Neutrophil (primary cell): ENCODE results near the gene FGD3.

Experiments
- H3K27ac ChIP-seq: fragments of 200-600 bp; sonication (generic); 2 replicates; pipeline ENCODE4 v1.5.1; 2016; ENCODE audit warnings: mild to moderate bottlenecking, moderate library complexity
- H3K27me3 ChIP-seq: fragments of 200-600 bp; sonication (generic); 2 replicates; pipeline ENCODE4 v1.6.0; 2016; ENCODE audit warnings: mild to moderate bottlenecking
- H3K36me3 ChIP-seq: fragments of 200-600 bp; sonication (generic); 2 replicates; pipeline ENCODE4 v1.5.1; 2017
- H3K4me1 ChIP-seq, 2 experiments: fragments of 200-600 bp in 1 of 2; sonication (generic) in 1 of 2; 1 replicate in 1 of 2; 2 replicates in 1 of 2; pipeline versions ENCODE4 v1.5.1 to v1.6.1; 2013 to 2016; ENCODE audit warnings: low read depth in 1 of 2, low read length in 1 of 2, mild to moderate bottlenecking in 1 of 2, moderate library complexity in 1 of 2; ENCODE audit not compliant: control insufficient read depth in 1 of 2, insufficient read depth in 1 of 2
- H3K4me3 ChIP-seq, 2 experiments: fragments of 200-600 bp in 1 of 2; sonication (generic) in 1 of 2; 1 replicate in 1 of 2; 2 replicates in 1 of 2; pipeline ENCODE4 v1.5.1; 2013 to 2016; ENCODE audit warnings: low read depth in 1 of 2, low read length in 1 of 2, mild to moderate bottlenecking in 1 of 2, moderate library complexity in 1 of 2
- H3K9me3 ChIP-seq: fragments of 200-600 bp; sonication (generic); 2 replicates; pipeline ENCODE4 v1.5.1; 2016
- TF ChIP-seq, protein P1 (sequence below): fragments of 200-600 bp; sonication (generic); IDR thresholded peaks from 2 replicates; pipeline ENCODE4 v1.5.1; 2016; ENCODE audit warnings: antibody characterized with exemption

FGD3 gene

DNA sequence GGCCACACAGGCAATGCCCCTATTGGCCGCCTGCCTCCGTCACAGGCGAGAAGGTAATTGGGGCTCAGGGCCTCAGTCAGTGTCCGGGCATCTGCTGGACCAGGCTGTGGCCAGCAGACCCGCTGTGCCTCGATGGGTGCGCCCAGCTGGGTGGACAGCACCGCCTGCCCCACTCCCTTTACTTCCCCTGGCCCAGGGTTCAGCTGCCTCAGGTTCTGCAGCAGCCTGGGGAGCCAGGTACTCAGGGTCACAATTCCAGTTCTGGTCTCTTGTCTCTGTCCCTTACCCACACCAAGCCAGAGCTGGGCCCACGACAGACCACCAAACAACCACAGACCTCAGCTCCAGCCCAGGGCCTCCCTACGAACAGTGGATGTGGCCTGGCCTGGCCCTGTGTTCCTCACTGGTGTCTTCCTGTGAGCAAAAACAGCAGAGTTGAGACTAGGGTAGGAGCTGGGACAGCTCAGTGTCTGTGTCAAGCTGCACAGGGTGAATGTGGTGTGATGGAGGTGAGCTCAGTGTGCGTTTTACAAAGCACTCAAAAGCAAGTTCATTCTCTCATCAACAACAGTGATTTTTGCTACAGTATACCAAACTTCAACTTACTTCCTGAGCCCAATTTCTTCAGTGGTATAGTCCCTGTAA, 77.8 kb downstream of the FGD3 start:
- Histone ChIP-seq H3K9me3 (peaks cover 10% of the 10 kb centered on the region), H3K4me1 (peaks cover 64 to 66% of the 10 kb centered on the region in 2 experiments), H3K27ac (peak overlapping the region; percentile 95), H3K36me3 (peaks cover 92% of the 10 kb centered on the region), H3K4me3 (no peak overlapping the region), H3K27me3 (no peaks in the 10 kb centered on the region)
- TF ChIP-seq, protein P1, sequence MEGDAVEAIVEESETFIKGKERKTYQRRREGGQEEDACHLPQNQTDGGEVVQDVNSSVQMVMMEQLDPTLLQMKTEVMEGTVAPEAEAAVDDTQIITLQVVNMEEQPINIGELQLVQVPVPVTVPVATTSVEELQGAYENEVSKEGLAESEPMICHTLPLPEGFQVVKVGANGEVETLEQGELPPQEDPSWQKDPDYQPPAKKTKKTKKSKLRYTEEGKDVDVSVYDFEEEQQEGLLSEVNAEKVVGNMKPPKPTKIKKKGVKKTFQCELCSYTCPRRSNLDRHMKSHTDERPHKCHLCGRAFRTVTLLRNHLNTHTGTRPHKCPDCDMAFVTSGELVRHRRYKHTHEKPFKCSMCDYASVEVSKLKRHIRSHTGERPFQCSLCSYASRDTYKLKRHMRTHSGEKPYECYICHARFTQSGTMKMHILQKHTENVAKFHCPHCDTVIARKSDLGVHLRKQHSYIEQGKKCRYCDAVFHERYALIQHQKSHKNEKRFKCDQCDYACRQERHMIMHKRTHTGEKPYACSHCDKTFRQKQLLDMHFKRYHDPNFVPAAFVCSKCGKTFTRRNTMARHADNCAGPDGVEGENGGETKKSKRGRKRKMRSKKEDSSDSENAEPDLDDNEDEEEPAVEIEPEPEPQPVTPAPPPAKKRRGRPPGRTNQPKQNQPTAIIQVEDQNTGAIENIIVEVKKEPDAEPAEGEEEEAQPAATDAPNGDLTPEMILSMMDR = no peak

DNA sequence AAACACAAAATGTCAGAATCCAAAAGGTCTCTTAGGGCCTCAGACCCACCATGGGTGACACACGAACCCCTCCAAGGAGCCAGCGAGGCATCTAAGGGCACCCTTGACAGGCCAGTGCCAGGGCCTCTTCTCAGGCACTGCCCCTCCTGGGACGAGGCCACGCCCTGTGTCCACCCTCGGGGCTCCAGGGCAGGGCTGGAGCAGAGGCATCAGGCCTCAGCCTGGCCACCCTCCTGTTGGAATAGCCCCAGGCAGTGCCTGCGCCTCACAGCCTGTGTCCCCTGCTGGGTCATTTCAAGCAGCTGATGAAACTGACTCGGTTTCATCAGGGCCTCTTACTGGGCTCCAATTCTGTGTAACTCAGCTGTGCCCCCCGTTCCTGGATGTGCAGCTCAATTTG, 78.4 kb downstream of the FGD3 start:
- peaks cover 4% of the 10 kb centered on the region for H3K9me3 ChIP-seq
- no peaks in the 10 kb centered on the region for H3K27me3 ChIP-seq
- H3K27ac ChIP-seq = peak overlapping the region; percentile 95
- peaks cover 92% of the 10 kb centered on the region for H3K36me3 ChIP-seq
- TF ChIP-seq, protein P1 = no peak
- H3K4me1 ChIP-seq = peaks cover 70 to 72% of the 10 kb centered on the region in 2 experiments
- no peak overlapping the region for H3K4me3 ChIP-seq

DNA sequence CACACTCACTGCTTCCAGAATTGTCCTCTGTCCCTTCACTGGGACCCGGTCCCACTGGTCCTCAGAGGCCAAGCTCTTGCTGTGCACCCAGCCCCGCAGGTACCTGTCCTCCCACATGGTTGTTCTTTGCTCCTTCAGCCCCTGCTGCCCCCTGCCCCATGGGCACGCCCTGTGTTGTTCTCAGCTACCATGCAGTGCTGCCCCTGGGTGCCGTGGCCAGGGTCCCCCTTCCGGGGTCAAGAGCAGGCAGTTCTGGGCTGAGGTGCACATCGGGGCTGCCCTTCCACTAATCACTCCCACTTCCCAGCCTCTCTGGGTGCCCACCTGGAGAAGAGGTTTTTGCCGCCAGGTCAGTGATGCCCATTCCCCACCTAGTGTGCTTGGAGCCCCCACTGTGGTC, 79.3 kb downstream of the FGD3 start:
- no peaks in the 10 kb centered on the region for H3K9me3 ChIP-seq
- TF ChIP-seq, protein P1 = no peak
- peak overlapping the region; percentile 95 for H3K27ac ChIP-seq
- peaks cover 92% of the 10 kb centered on the region for H3K36me3 ChIP-seq
- no peaks in the 10 kb centered on the region for H3K27me3 ChIP-seq
- peaks cover 79 to 81% of the 10 kb centered on the region in 2 experiments for H3K4me1 ChIP-seq
- peak overlapping the region in 1 of 2 experiments; percentile 56 for H3K4me3 ChIP-seq

DNA sequence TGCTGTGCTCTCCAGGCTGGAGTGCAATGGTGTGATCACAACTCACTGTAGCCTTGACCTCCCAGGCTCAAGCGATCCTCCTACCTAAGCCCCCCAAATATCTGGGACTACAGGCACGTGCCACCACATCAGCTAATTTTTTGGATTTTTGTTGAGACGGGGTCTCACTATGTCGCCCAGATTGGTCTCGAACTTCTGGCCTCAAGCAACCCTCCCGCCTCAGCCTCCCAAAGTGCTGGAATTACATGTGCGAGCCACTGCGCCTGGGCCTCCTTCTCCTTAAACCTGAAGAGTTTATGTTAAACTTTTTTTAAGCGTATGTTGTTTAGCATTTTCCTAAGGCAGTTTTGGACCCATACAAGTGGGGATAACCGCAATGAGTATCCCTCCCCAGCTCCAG, 80.4 kb downstream of the FGD3 start:
- Histone ChIP-seq H3K27ac (peak overlapping the region; percentile 95), H3K4me1 (peaks cover 90 to 92% of the 10 kb centered on the region in 2 experiments)
- TF ChIP-seq, protein P1 = no peak

DNA sequence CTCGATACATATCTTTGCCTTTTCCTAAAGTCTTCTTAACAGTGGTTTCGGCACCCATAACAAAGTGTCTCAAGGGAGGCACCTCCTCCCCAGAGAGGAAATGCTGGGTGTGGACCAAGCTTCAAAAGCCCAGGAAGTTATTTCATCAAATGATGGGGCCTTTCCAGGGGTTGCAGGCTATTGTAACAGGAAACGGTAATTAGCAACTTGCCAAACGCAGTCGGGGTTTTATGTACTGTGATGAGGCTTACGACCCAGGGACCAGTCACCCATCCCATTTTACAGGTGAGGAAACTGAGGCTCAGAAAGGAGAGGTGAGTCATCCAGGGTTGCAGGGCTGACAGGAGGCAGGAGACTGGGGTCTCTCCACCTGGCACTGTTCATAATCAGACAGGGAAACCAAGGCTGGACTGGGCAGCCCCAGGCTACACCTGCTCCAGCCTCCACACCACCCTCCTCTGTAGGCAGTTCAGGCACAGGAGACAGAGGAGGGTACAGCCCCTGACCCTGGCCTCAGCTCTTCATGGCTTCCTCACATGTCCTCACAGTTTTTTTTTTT, 81.2 kb downstream of the FGD3 start:
- peak overlapping the region; percentile 41 to 56 for H3K4me3 ChIP-seq
- H3K9me3 ChIP-seq = no peaks in the 10 kb centered on the region
- peaks cover 98% of the 10 kb centered on the region in 2 experiments for H3K4me1 ChIP-seq
- TF ChIP-seq, protein P1 = no peak
- no peaks in the 10 kb centered on the region for H3K27me3 ChIP-seq
- peaks cover 92% of the 10 kb centered on the region for H3K36me3 ChIP-seq
- H3K27ac ChIP-seq = peak overlapping the region; percentile 95

More for the DNA sequence above, 80.4 kb downstream of the FGD3 start:
- Histone ChIP-seq H3K36me3 (peaks cover 92% of the 10 kb centered on the region), H3K9me3 (no peaks in the 10 kb centered on the region), H3K4me3 (peak overlapping the region in 1 of 2 experiments; percentile 56), H3K27me3 (no peaks in the 10 kb centered on the region)
